ENCODE results near the gene RASGRP1.

GRCh38 chr15:38470816-38471215, 93.8 kb downstream of the RASGRP1 start:
- TF ChIP-seq YY1 (IDR thresholded peaks at IDR 0.05; ENCODE audit: extremely low read depth, insufficient replicate concordance, low read depth, low read length) (no peak), POLR2A (IDR thresholded peaks at IDR 0.05; ENCODE audit: borderline replicate concordance, extremely low read depth, insufficient read depth, insufficient read length) (no peak), CTCF (IDR thresholded peaks at IDR 0.05 in 2 of 3, conservative IDR thresholded peaks at IDR 0.05 in 1 of 3; ENCODE audit: borderline replicate concordance in 1 of 3, insufficient read depth in 1 of 3, low read depth in 2 of 3, low read length in 2 of 3) (no peak), EGR1 (IDR thresholded peaks at IDR 0.05; ENCODE audit: low read depth) (no peak), SIN3A (IDR thresholded peaks at IDR 0.05; ENCODE audit: low read depth) (no peak), FOSL1 (IDR thresholded peaks at IDR 0.05; ENCODE audit: low read depth) (no peak), ZBTB33 (IDR thresholded peaks at IDR 0.05; ENCODE audit: extremely low read depth, insufficient replicate concordance, low read length) (no peak), REST (IDR thresholded peaks at IDR 0.05; ENCODE audit: low read depth) (no peak), SP1 (IDR thresholded peaks at IDR 0.05; ENCODE audit: low read depth) (no peak), EZH2phosphoT487 (IDR thresholded peaks at IDR 0.05; ENCODE audit: borderline replicate concordance) (no peak), EZH2 (IDR thresholded peaks at IDR 0.05) (no peak)

Measured in HCT116 (cell line).